ENCODE measurements around the gene BTBD9.

DNA sequence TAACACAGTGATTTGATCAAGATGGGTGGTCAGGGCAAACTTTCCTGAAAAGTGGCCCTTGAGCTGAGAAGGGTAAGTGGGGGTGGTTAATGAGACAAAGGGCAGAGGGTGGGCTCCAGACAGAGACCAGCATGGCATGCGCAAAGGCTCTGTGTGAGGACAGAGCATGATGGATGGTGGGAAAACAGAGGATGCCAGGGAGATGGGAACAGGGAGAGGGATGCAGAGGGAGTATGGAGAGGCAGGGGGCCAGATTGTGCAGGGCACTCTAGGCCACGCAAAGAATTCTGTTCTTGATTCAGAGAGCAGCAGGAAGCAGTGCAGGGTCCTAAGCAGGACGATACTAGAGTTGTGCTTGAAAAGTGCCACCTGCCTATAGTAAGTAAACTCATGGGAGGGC is 394.4 kb downstream of the BTBD9 start:
- TF ChIP-seq, protein P1, sequence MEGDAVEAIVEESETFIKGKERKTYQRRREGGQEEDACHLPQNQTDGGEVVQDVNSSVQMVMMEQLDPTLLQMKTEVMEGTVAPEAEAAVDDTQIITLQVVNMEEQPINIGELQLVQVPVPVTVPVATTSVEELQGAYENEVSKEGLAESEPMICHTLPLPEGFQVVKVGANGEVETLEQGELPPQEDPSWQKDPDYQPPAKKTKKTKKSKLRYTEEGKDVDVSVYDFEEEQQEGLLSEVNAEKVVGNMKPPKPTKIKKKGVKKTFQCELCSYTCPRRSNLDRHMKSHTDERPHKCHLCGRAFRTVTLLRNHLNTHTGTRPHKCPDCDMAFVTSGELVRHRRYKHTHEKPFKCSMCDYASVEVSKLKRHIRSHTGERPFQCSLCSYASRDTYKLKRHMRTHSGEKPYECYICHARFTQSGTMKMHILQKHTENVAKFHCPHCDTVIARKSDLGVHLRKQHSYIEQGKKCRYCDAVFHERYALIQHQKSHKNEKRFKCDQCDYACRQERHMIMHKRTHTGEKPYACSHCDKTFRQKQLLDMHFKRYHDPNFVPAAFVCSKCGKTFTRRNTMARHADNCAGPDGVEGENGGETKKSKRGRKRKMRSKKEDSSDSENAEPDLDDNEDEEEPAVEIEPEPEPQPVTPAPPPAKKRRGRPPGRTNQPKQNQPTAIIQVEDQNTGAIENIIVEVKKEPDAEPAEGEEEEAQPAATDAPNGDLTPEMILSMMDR (IDR thresholded peaks at IDR 0.05): no peak
- no peak for TF ChIP-seq EZH2 (IDR thresholded peaks at IDR 0.05; ENCODE audit: borderline replicate concordance, insufficient read depth, low read depth, low read length, poor library complexity, severe bottlenecking)

Data from B cell (primary cell).